ENCODE results near the gene TFF1. TPM values are rescaled to one million over a fixed set of nuclear protein-coding genes. Genes with fewer than 3 reads are reported as not detected.

TFF1 gene
- polyA plus RNA-seq, 2 donors = 0.42 to 9.7 TPM

GRCh38 chr21:42401154-42401553 is 34.8 kb upstream of the TFF1 start:
- Histone ChIP-seq H3K27ac (ENCODE audit: low read depth in 2 of 2, low read length in 1 of 2) (no peak overlapping the region), H3K36me3 (ENCODE audit: control insufficient read depth in 2 of 2, insufficient read depth in 2 of 2, low read length in 1 of 2) (no peaks in the 10 kb centered on the region), H3K4me1 (ENCODE audit: control insufficient read depth in 2 of 2, insufficient read depth in 2 of 2, low read length in 1 of 2) (no peaks in the 10 kb centered on the region), H3K4me3 (ENCODE audit: low read depth in 1 of 2, low read length in 2 of 2) (no peak overlapping the region), H3K9me3 (ENCODE audit: control insufficient read depth in 2 of 2, insufficient read depth in 1 of 2, low read depth in 1 of 2, low read length in 1 of 2) (no peaks in the 10 kb centered on the region), H3K27me3 (ENCODE audit: control insufficient read depth in 1 of 2, insufficient read depth in 2 of 2, low read length in 2 of 2) (no peaks in the 10 kb centered on the region)
- 60 to 67% methylated on average over 3 of the region's 3 CpGs for WGBS, 2 donors

DNA sequence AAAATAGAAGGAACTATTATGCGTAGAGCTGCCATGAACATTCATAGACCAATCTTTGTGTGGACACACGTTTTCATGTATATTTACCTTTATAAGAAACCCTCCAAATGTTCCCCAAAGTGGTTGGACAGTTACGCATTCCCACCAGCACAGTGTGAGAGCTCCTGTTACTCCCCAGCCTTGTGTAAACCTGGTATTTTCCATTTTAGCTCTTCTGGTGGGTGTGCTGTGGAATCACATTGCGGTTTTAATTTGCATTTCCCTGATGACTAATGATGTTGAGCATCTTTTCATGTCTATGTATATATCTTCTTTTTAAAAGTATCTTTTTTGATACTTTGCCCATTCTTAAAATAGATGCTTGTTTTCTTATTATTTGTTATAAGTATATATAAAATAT is 34.2 kb upstream of the TFF1 start:
- Histone ChIP-seq H3K4me1 (ENCODE audit: control insufficient read depth in 2 of 2, insufficient read depth in 2 of 2, low read length in 1 of 2) (no peaks in the 10 kb centered on the region), H3K27me3 (ENCODE audit: control insufficient read depth in 1 of 2, insufficient read depth in 2 of 2, low read length in 2 of 2) (no peaks in the 10 kb centered on the region), H3K36me3 (ENCODE audit: control insufficient read depth in 2 of 2, insufficient read depth in 2 of 2, low read length in 1 of 2) (no peaks in the 10 kb centered on the region), H3K9me3 (ENCODE audit: control insufficient read depth in 2 of 2, insufficient read depth in 1 of 2, low read depth in 1 of 2, low read length in 1 of 2) (no peaks in the 10 kb centered on the region), H3K4me3 (ENCODE audit: low read depth in 1 of 2, low read length in 2 of 2) (no peak overlapping the region), H3K27ac (ENCODE audit: low read depth in 2 of 2, low read length in 1 of 2) (no peak overlapping the region)
- 70 to 75% methylated on average over 4 of the region's 4 CpGs for WGBS, 2 donors

DNA sequence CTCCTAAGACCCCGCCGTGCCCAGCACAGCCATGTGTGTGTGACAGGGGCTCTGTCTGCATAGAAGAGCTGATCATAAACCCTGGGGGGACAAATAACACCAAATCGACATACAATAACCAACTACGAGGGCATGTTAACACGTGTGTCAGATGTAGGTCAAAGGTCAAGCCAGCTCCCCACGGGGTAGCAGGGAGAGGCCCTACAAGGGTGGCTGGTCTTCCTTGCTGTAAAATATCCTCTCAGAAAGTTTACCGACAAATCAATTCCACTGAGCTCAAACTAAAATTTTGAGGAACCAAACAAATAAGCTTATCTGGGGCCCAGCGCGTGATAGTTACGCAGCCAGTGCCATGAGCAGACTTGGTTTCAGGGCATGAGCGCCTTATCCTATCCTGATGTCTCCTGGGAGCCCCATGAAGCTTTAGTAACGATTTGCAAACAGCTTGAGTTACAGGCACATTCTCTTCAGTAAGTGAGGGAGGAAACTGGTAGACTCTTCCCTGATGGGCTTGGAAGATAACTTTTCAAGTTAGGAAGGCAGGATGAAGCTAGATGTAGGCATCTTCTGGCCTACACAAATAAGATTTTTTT is 32.2 kb upstream of the TFF1 start:
- H3K27me3 ChIP-seq (ENCODE audit: control insufficient read depth in 1 of 2, insufficient read depth in 2 of 2, low read length in 2 of 2) = no peaks in the 10 kb centered on the region
- H3K36me3 ChIP-seq (ENCODE audit: control insufficient read depth in 2 of 2, insufficient read depth in 2 of 2, low read length in 1 of 2) = no peaks in the 10 kb centered on the region
- no peak overlapping the region for H3K4me3 ChIP-seq (ENCODE audit: low read depth in 1 of 2, low read length in 2 of 2)
- WGBS, 2 donors = 71 to 75% methylated on average over 12 of the region's 12 CpGs
- H3K9me3 ChIP-seq (ENCODE audit: control insufficient read depth in 2 of 2, insufficient read depth in 1 of 2, low read depth in 1 of 2, low read length in 1 of 2) = no peaks in the 10 kb centered on the region
- H3K27ac ChIP-seq (ENCODE audit: low read depth in 2 of 2, low read length in 1 of 2) = no peak overlapping the region
- no peaks in the 10 kb centered on the region for H3K4me1 ChIP-seq (ENCODE audit: control insufficient read depth in 2 of 2, insufficient read depth in 2 of 2, low read length in 1 of 2)

DNA sequence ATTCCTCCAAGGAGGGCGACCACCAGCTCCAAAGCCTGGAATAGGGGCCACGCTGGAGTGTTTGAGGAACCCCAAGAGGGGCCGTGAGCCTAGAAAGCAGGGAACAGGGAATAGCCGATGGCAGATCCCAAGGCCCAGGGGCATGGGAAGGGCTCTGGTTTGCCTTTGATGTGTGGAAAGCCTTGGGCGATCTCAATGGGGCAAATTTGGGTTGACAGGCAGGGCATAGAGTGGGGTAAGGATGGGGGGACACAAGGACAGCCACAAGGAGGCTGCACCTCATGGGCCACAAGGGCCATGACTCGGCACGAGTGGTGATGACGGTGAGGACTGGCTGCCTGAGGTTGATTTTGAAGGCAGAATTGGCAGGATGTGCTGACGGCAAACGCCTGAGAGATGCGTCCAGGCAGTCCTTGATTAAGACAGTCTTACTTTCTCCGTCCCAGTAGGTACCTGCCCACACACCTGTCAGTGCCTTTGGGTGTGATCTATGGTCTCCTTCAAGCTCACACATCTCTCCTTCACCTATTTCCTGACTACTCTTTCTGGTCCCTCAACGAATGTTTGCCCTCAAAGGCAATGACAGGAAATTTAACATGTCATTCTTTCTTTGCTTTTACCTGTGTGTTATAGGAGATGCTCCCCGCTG is 31.5 kb upstream of the TFF1 start:
- no peaks in the 10 kb centered on the region for H3K36me3 ChIP-seq (ENCODE audit: control insufficient read depth in 2 of 2, insufficient read depth in 2 of 2, low read length in 1 of 2)
- H3K27me3 ChIP-seq (ENCODE audit: control insufficient read depth in 1 of 2, insufficient read depth in 2 of 2, low read length in 2 of 2) = no peaks in the 10 kb centered on the region
- 85 to 90% methylated on average over 14 of the region's 14 CpGs for WGBS, 2 donors
- no peaks in the 10 kb centered on the region for H3K9me3 ChIP-seq (ENCODE audit: control insufficient read depth in 2 of 2, insufficient read depth in 1 of 2, low read depth in 1 of 2, low read length in 1 of 2)
- no peak overlapping the region for H3K27ac ChIP-seq (ENCODE audit: low read depth in 2 of 2, low read length in 1 of 2)
- H3K4me1 ChIP-seq (ENCODE audit: control insufficient read depth in 2 of 2, insufficient read depth in 2 of 2, low read length in 1 of 2) = no peaks in the 10 kb centered on the region
- H3K4me3 ChIP-seq (ENCODE audit: low read depth in 1 of 2, low read length in 2 of 2) = no peak overlapping the region

GRCh38 chr21:42396799-42397745 is 30.7 kb upstream of the TFF1 start:
- no peaks in the 10 kb centered on the region for H3K36me3 ChIP-seq (ENCODE audit: control insufficient read depth in 2 of 2, insufficient read depth in 2 of 2, low read length in 1 of 2)
- H3K9me3 ChIP-seq (ENCODE audit: control insufficient read depth in 2 of 2, insufficient read depth in 1 of 2, low read depth in 1 of 2, low read length in 1 of 2) = peaks cover 0 to 2% of the 10 kb centered on the region in 2 donors
- no peaks in the 10 kb centered on the region for H3K27me3 ChIP-seq (ENCODE audit: control insufficient read depth in 1 of 2, insufficient read depth in 2 of 2, low read length in 2 of 2)
- H3K4me3 ChIP-seq (ENCODE audit: low read depth in 1 of 2, low read length in 2 of 2) = no peak overlapping the region
- WGBS, 2 donors = 87 to 89% methylated on average over 19 of the region's 19 CpGs
- no peak overlapping the region for H3K27ac ChIP-seq (ENCODE audit: low read depth in 2 of 2, low read length in 1 of 2)
- peaks cover 0 to 2% of the 10 kb centered on the region in 2 donors for H3K4me1 ChIP-seq (ENCODE audit: control insufficient read depth in 2 of 2, insufficient read depth in 2 of 2, low read length in 1 of 2)

- WGBS, 2 donors = 58 to 68% methylated on average over 17 of the region's 17 CpGs
- H3K9me3 ChIP-seq (ENCODE audit: control insufficient read depth in 2 of 2, insufficient read depth in 1 of 2, low read depth in 1 of 2, low read length in 1 of 2) = peaks cover 0 to 2% of the 10 kb centered on the region in 2 donors
- H3K36me3 ChIP-seq (ENCODE audit: control insufficient read depth in 2 of 2, insufficient read depth in 2 of 2, low read length in 1 of 2) = no peaks in the 10 kb centered on the region
- no peaks in the 10 kb centered on the region for H3K27me3 ChIP-seq (ENCODE audit: control insufficient read depth in 1 of 2, insufficient read depth in 2 of 2, low read length in 2 of 2)
- H3K4me3 ChIP-seq (ENCODE audit: low read depth in 1 of 2, low read length in 2 of 2) = no peak within 1 kb of the TSS
- no peak within 1 kb of the TSS for H3K27ac ChIP-seq (ENCODE audit: low read depth in 2 of 2, low read length in 1 of 2)
- peaks cover 0 to 2% of the 10 kb centered on the region in 2 donors for H3K4me1 ChIP-seq (ENCODE audit: control insufficient read depth in 2 of 2, insufficient read depth in 2 of 2, low read length in 1 of 2)
Observed at GRCh38 chr21:42395905-42396651, 29.7 kb upstream of the TFF1 start, which contains the start of gene TMPRSS3. TSS of gene TMPRSS3 (minus strand) at chr21:42396052. CDS start at chr21:42395417, 635 bp downstream.

DNA sequence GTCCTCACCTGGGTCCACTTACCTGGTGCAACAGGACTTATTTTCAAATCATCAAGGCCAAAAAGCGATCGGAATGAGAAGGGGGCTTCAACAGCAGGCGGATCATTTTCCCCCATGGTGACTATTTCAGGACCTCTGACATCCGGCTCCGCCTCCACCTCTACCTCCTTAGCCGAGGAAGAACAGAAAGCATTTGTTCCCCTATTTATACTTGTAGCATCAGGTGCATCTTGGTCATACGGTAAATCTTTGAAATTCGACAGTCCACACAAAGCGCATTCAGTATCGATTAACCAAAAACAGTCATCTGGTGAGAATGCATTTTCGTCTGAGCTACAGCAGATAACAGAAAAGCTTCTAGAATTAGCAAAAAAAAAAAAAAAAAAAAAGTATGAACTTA is 29.0 kb upstream of the TFF1 start:
- H3K4me3 ChIP-seq (ENCODE audit: low read depth in 1 of 2, low read length in 2 of 2) = no peak overlapping the region
- H3K4me1 ChIP-seq (ENCODE audit: control insufficient read depth in 2 of 2, insufficient read depth in 2 of 2, low read length in 1 of 2) = peaks cover 0 to 2% of the 10 kb centered on the region in 2 donors
- no peak overlapping the region for H3K27ac ChIP-seq (ENCODE audit: low read depth in 2 of 2, low read length in 1 of 2)
- peaks cover 0 to 2% of the 10 kb centered on the region in 2 donors for H3K9me3 ChIP-seq (ENCODE audit: control insufficient read depth in 2 of 2, insufficient read depth in 1 of 2, low read depth in 1 of 2, low read length in 1 of 2)
- 92 to 93% methylated on average over 11 of the region's 11 CpGs for WGBS, 2 donors
- no peaks in the 10 kb centered on the region for H3K27me3 ChIP-seq (ENCODE audit: control insufficient read depth in 1 of 2, insufficient read depth in 2 of 2, low read length in 2 of 2)
- no peaks in the 10 kb centered on the region for H3K36me3 ChIP-seq (ENCODE audit: control insufficient read depth in 2 of 2, insufficient read depth in 2 of 2, low read length in 1 of 2)

GRCh38 chr21:42393443-42393950 is 27.2 kb upstream of the TFF1 start:
- no peaks in the 10 kb centered on the region for H3K27me3 ChIP-seq (ENCODE audit: control insufficient read depth in 1 of 2, insufficient read depth in 2 of 2, low read length in 2 of 2)
- peaks cover 0 to 2% of the 10 kb centered on the region in 2 donors for H3K9me3 ChIP-seq (ENCODE audit: control insufficient read depth in 2 of 2, insufficient read depth in 1 of 2, low read depth in 1 of 2, low read length in 1 of 2)
- no peaks in the 10 kb centered on the region for H3K36me3 ChIP-seq (ENCODE audit: control insufficient read depth in 2 of 2, insufficient read depth in 2 of 2, low read length in 1 of 2)
- no peak overlapping the region for H3K27ac ChIP-seq (ENCODE audit: low read depth in 2 of 2, low read length in 1 of 2)
- H3K4me1 ChIP-seq (ENCODE audit: control insufficient read depth in 2 of 2, insufficient read depth in 2 of 2, low read length in 1 of 2) = peaks cover 0 to 2% of the 10 kb centered on the region in 2 donors
- 57 to 59% methylated on average over 8 of the region's 8 CpGs for WGBS, 2 donors
- H3K4me3 ChIP-seq (ENCODE audit: low read depth in 1 of 2, low read length in 2 of 2) = no peak overlapping the region

Data from esophagus (tissue), 2 donors.